HepG2 (cell line): ENCODE data around the gene GBX1. TPM values are rescaled to one million over a fixed set of nuclear protein-coding genes. Genes with fewer than 3 reads are reported as not detected.

Source experiments
- ATAC-seq: fragments of 200-7000 bp; cut with Tn5 transposase; 3 replicates; pipeline ENCODE4 v1.9.1; 2020; ENCODE audit warnings: mild to moderate bottlenecking, moderate library complexity
- BruUV-seq: library from RNA; stranded (reverse); fragments of 400-500 nt; replicated peaks from 2 replicates; lab custom pipeline; 2021; lab: Mats Ljungman, UMichigan
- CTCF ChIA-PET: fragments of 300-600 bp; formaldehyde crosslinking; extraction: SDS; loops from one replicate; lab custom pipeline; 2021; ENCODE audit warnings: low total read pairs, inconsistent platforms, low intra/inter-chr PET ratio; lab: Yijun Ruan, JAX
- POLR2A ChIA-PET: fragments of 350-600 bp; sonication (Branson Sonifier 250); formaldehyde crosslinking; loops from one replicate; lab custom pipeline; 2020; ENCODE audit warnings: antibody characterized with exemption, inconsistent platforms; lab: Yijun Ruan, JAX
- DNase-seq: peaks from one replicate; pipeline ENCODE4 v3.0.0-alpha.2; 2015; ENCODE audit warnings: low spot score
- FAIRE-seq: peaks from 3 replicates; lab custom pipeline; 2011; peaks lifted over from hg19 to GRCh38; lab: Jason Lieb, UNC
- H2AFZ ChIP-seq: one replicate; pipeline ENCODE4 v1.6.1; 2011; ENCODE audit warnings: low read length, inconsistent platforms
- H3K27ac ChIP-seq: fragments of 300-600 bp; 3 replicates; pipeline ENCODE4 v1.8.0; 2011; ENCODE audit warnings: mixed run types, mild to moderate bottlenecking, mixed read lengths, low read length, inconsistent platforms; ENCODE audit not compliant: insufficient read depth; ENCODE audit errors: extremely low read length
- H3K27me3 ChIP-seq, 2 experiments: fragments of 200-600 bp in 1 of 2; 2 replicates in 1 of 2; 3 replicates in 1 of 2; pipeline versions ENCODE4 v1.6.0 to v1.8.0; 2011; ENCODE audit warnings: low read length in 2 of 2, mild to moderate bottlenecking in 2 of 2, moderate library complexity in 2 of 2, inconsistent platforms in 1 of 2; ENCODE audit not compliant: insufficient read depth in 2 of 2, control insufficient read depth in 1 of 2
- H3K36me3 ChIP-seq, 2 experiments: fragments of 200-600 bp in 1 of 2; replicated peaks in 1 of 2; 2 replicates in 1 of 2; 3 replicates in 1 of 2; pipeline versions ENCODE4 v1.5.1 to v1.8.0; 2011; ENCODE audit warnings: low read length in 2 of 2, inconsistent platforms in 1 of 2; ENCODE audit not compliant: insufficient read depth in 2 of 2, control insufficient read depth in 1 of 2
- H3K4me1 ChIP-seq: 2 replicates; pipeline ENCODE4 v1.5.1; 2012; ENCODE audit warnings: low read length, inconsistent platforms; ENCODE audit not compliant: insufficient read depth
- H3K4me2 ChIP-seq: 2 replicates; pipeline ENCODE4 v1.6.0; 2011; ENCODE audit warnings: low read depth, low read length, inconsistent platforms
- H3K4me3 ChIP-seq, 3 experiments: fragments of 200-600 bp in 1 of 3; sonication (generic), shearing (Covaris generic) in 1 of 3; replicated peaks in 1 of 3; 2 replicates each; pipeline ENCODE4 v1.5.1; 2011 to 2016; ENCODE audit warnings: low read length in 3 of 3, inconsistent platforms in 2 of 3, low read depth in 2 of 3, mild to moderate bottlenecking in 2 of 3, control low read depth in 1 of 3, mixed read lengths in 1 of 3; ENCODE audit not compliant: insufficient read depth in 1 of 3
- H3K79me2 ChIP-seq: one replicate; pipeline ENCODE4 v1.6.1; 2011; ENCODE audit warnings: low read length, inconsistent platforms; ENCODE audit not compliant: insufficient read depth
- H3K9ac ChIP-seq: 2 replicates; pipeline ENCODE4 v1.6.0; 2011; ENCODE audit warnings: mild to moderate bottlenecking, low read depth, low read length, inconsistent platforms; ENCODE audit not compliant: insufficient read depth
- H3K9me3 ChIP-seq: 2 replicates; pipeline ENCODE4 v1.5.1; 2012; ENCODE audit warnings: mild to moderate bottlenecking, low read length
- H4K20me1 ChIP-seq: 2 replicates; pipeline ENCODE4 v1.6.0; 2011; ENCODE audit warnings: inconsistent platforms, mild to moderate bottlenecking, low read length, moderate library complexity; ENCODE audit not compliant: insufficient read depth
- ATF7 ChIP-seq, 2 experiments: fragments of 450-650 bp in 1 of 2; sonication (generic) in 1 of 2; formaldehyde crosslinking in 1 of 2; IDR thresholded peaks; 2 replicates each; pipeline versions ENCODE4 v1.4.0 to v1.6.1; 2016 to 2020; ENCODE audit warnings: antibody characterized with exemption in 1 of 2, mild to moderate bottlenecking in 1 of 2, missing genetic modification reagents in 1 of 2
- SALL2 ChIP-seq: sonication (generic); formaldehyde crosslinking; IDR thresholded peaks from 2 replicates; pipeline ENCODE4 v1.8.1; 2023; ENCODE audit warnings: mild to moderate bottlenecking, missing genetic modification reagents, inconsistent platforms
- UBTF ChIP-seq: sonication (generic); formaldehyde crosslinking; IDR thresholded peaks from 2 replicates; pipeline ENCODE4 v1.4.0; 2020; ENCODE audit warnings: mild to moderate bottlenecking, missing genetic modification reagents
- ZNF431 ChIP-seq: sonication (generic); formaldehyde crosslinking; IDR thresholded peaks from 2 replicates; pipeline ENCODE4 v1.9.0; 2022; ENCODE audit warnings: missing genetic modification reagents, low read depth, mild to moderate bottlenecking, borderline replicate concordance
- WGBS: methylation state at CpG from one replicate; pipeline ENCODE4 v1.1.6; 2017; ENCODE audit warnings: low lambda C conversion rate; 5-methylcytosine and 5-hydroxymethylcytosine counted together
- in situ Hi-C: cut with HindIII; loops from 2 replicates; pipeline ENCODE4 v1.10.0; 2017; ENCODE audit warnings: low pct_unique_long_range_greater_than_20kb; ENCODE audit not compliant: extremely low pct_ligation_motif_present
- intact Hi-C: fragments of 100-400 bp; cut with micrococcal nuclease; formaldehyde crosslinking; loops from one replicate; pipeline ENCODE4 v1.10.0; 2022; ENCODE audit not compliant: unreplicated experiment
- polyA plus RNA-seq, 8 experiments: library from polyadenylated mRNA; depleted of rRNA in 3 of 8; stranded (reverse) in 7 of 8; unstranded in 1 of 8; fragments of >200 nt; fragmentation: Illumina TruSeq in 4 of 8; extraction: Trizol in 4 of 8; gene quantifications; 2 replicates each; pipeline versions ENCODE4 v1.2.1 to v1.2.3, GENCODE V29; 2011 to 2016; ENCODE audit warnings: low read depth in 4 of 8, missing spikeins in 1 of 8, mixed read lengths in 1 of 8; ENCODE audit not compliant: insufficient read depth in 1 of 8
- total RNA-seq, 5 experiments: library from RNA; depleted of rRNA; stranded (reverse); fragments of >200 nt; fragmentation: Illumina TruSeq; extraction: Trizol; gene quantifications; 2 replicates each; pipeline ENCODE4 v1.2.3, GENCODE V29; 2016; ENCODE audit warnings: low read depth in 1 of 5
- TF ChIP-seq, protein P1 (sequence below): sonication (generic); formaldehyde crosslinking; IDR thresholded peaks from 2 replicates; pipeline ENCODE4 v1.5.0; 2020; ENCODE audit warnings: mild to moderate bottlenecking, missing genetic modification reagents

Gene GBX1
- total and polyA plus RNA-seq, 2 of the 13 experiments (the other 11 are each of a cell fraction or from before 2014, with no cell fraction given): not detected

GRCh38 chr7:151207804-151208203 lies 40.3 kb upstream of the GBX1 start:
- H3K36me3 ChIP-seq: 0 out of 5 replicates have a peak, but pooled peaks cover 0 to under 1% of the 10 kb centered on the region in 2 experiments
- CTCF ChIA-PET: no interaction called here
- H2AFZ ChIP-seq: no peak overlapping the region
- no CpG with 5 or more reads among the region's 12 CpGs for WGBS
- intact Hi-C loops (no loop called here), in situ Hi-C loops (no loop called here)
- H3K9ac ChIP-seq: no peak overlapping the region
- no peaks in the 10 kb centered on the region for H3K4me1 ChIP-seq
- no peak for TF ChIP-seq ATF7 (IDR thresholded peaks at IDR 0.05)
- TF ChIP-seq ATF7 (CRISPR knock-in tag; IDR thresholded peaks at IDR 0.05): no peak
- no peak for TF ChIP-seq UBTF (CRISPR knock-in tag)
- no peak for TF ChIP-seq SALL2
- TF ChIP-seq ZNF431 (CRISPR knock-in tag): no peak
- TF ChIP-seq, protein P1, sequence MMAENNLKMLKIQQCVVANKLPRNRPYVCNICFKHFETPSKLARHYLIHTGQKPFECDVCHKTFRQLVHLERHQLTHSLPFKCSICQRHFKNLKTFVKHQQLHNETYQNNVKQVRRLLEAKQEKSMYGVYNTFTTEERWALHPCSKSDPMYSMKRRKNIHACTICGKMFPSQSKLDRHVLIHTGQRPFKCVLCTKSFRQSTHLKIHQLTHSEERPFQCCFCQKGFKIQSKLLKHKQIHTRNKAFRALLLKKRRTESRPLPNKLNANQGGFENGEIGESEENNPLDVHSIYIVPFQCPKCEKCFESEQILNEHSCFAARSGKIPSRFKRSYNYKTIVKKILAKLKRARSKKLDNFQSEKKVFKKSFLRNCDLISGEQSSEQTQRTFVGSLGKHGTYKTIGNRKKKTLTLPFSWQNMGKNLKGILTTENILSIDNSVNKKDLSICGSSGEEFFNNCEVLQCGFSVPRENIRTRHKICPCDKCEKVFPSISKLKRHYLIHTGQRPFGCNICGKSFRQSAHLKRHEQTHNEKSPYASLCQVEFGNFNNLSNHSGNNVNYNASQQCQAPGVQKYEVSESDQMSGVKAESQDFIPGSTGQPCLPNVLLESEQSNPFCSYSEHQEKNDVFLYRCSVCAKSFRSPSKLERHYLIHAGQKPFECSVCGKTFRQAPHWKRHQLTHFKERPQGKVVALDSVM (CRISPR knock-in tag): no peak
- no TSS peak for BruUV-seq
- no peak overlapping the region for H3K4me2 ChIP-seq
- H3K4me3 ChIP-seq: no peak overlapping the region
- H3K79me2 ChIP-seq: no peaks in the 10 kb centered on the region
- peaks cover 4 to 54% of the 10 kb centered on the region in 2 experiments; a peak in 4 of 5 replicates for H3K27me3 ChIP-seq
- no peak overlapping the region for H3K27ac ChIP-seq
- POLR2A ChIA-PET: no interaction called here
- ATAC-seq (no peak), FAIRE-seq (no peak), DNase-seq (no peak)
- H3K9me3 ChIP-seq: no peaks in the 10 kb centered on the region
- 0 out of 2 replicates have a peak, but pooled peaks cover 3% of the 10 kb centered on the region for H4K20me1 ChIP-seq
